ENCODE measurements around the gene GLCCI1. TPM values are rescaled to one million over a fixed set of nuclear protein-coding genes. Genes with fewer than 3 reads are reported as not detected.
"Not testable (repeated sequence)": the region's sequence is repeated elsewhere in the genome, so short reads cannot be mapped to it uniquely, and the experiment has no call there.

The GLCCI1 gene
- total RNA-seq, 1 experiment from 2014 or later: 4.0 TPM

- DNase-seq (ENCODE audit: low spot score): no peak
These were observed 125.9 kb downstream of the GLCCI1 start for GRCh38 chr7:8094164-8095140.

- not testable (repeated sequence) for DNase-seq (ENCODE audit: low spot score)
These were observed 132.7 kb downstream of the GLCCI1 start for GRCh38 chr7:8101292-8101691.

GRCh38 chr7:8103282-8103681, 134.7 kb downstream of the GLCCI1 start:
- DNase-seq (ENCODE audit: low spot score): no peak

- no peak for DNase-seq (ENCODE audit: low spot score)
These were observed 137.0 kb downstream of the GLCCI1 start for GRCh38 chr7:8105449-8106095.

GRCh38 chr7:8109196-8110022, 140.8 kb downstream of the GLCCI1 start:
- DNase-seq (ENCODE audit: low spot score): peak; percentile 16

- no peak for DNase-seq (ENCODE audit: low spot score)
These were observed 142.8 kb downstream of the GLCCI1 start for GRCh38 chr7:8111282-8111960.

- DNase-seq (ENCODE audit: low spot score): no peak
These were observed 144.1 kb downstream of the GLCCI1 start for GRCh38 chr7:8112685-8113084.

GRCh38 chr7:8113184-8113583, 144.6 kb downstream of the GLCCI1 start:
- no peak for DNase-seq (ENCODE audit: low spot score)

GRCh38 chr7:8114175-8114574, 145.6 kb downstream of the GLCCI1 start:
- no peak for DNase-seq (ENCODE audit: low spot score)

- no peak for DNase-seq (ENCODE audit: low spot score)
These were observed 147.2 kb downstream of the GLCCI1 start for GRCh38 chr7:8115547-8116402.

GRCh38 chr7:8117195-8117594, 148.6 kb downstream of the GLCCI1 start:
- DNase-seq (ENCODE audit: low spot score): no peak

GRCh38 chr7:8119262-8119661, 150.7 kb downstream of the GLCCI1 start:
- DNase-seq (ENCODE audit: low spot score): no peak

- no peak for DNase-seq (ENCODE audit: low spot score)
These were observed 151.9 kb downstream of the GLCCI1 start for GRCh38 chr7:8120390-8121058.

- DNase-seq (ENCODE audit: low spot score): no peak
These were observed 152.6 kb downstream of the GLCCI1 start for GRCh38 chr7:8121243-8121642.

- DNase-seq (ENCODE audit: low spot score): no peak
These were observed 157.3 kb downstream of the GLCCI1 start for GRCh38 chr7:8125680-8126444.

- no peak for DNase-seq (ENCODE audit: low spot score)
These were observed 158.1 kb downstream of the GLCCI1 start for GRCh38 chr7:8126601-8127167.

- DNase-seq (ENCODE audit: low spot score): no peak
These were observed 160.1 kb downstream of the GLCCI1 start for GRCh38 chr7:8128449-8129317.

GRCh38 chr7:8129318-8129659, 160.7 kb downstream of the GLCCI1 start:
- DNase-seq (ENCODE audit: low spot score): no peak
